Loucy (cell line): ENCODE data around the gene TENM4.

ENCODE experiments used
- H2AFZ ChIP-seq: fragments of 200-600 bp; sonication (generic); 2 replicates; pipeline ENCODE4 v1.6.0; 2016; ENCODE audit warnings: antibody characterized with exemption, mild to moderate bottlenecking, low read length, moderate library complexity
- H3F3A ChIP-seq: fragments of 200-600 bp; 2 replicates; pipeline ENCODE4 v1.6.0; 2016; ENCODE audit warnings: antibody characterized with exemption, low read depth, mild to moderate bottlenecking
- H3K27me3 ChIP-seq: fragments of 200-600 bp; sonication (generic); 2 replicates; pipeline ENCODE4 v1.6.1; 2014; ENCODE audit warnings: low read length, mild to moderate bottlenecking; ENCODE audit not compliant: insufficient read depth, poor library complexity, severe bottlenecking
- H3K36me3 ChIP-seq: fragments of 200-600 bp; sonication (generic); 2 replicates; pipeline ENCODE4 v1.6.1; 2016; ENCODE audit warnings: low read length; ENCODE audit not compliant: insufficient read depth
- H3K4me1 ChIP-seq: fragments of 200-600 bp; sonication (generic); 2 replicates; pipeline ENCODE4 v1.5.1; 2014; ENCODE audit warnings: low read length, mild to moderate bottlenecking; ENCODE audit not compliant: insufficient read depth, poor library complexity, severe bottlenecking
- H3K4me2 ChIP-seq: fragments of 200-600 bp; sonication (generic); 2 replicates; pipeline ENCODE4 v1.6.0; 2014; ENCODE audit warnings: antibody characterized with exemption, low read length, low read depth, mild to moderate bottlenecking; ENCODE audit not compliant: poor library complexity, severe bottlenecking
- H3K4me3 ChIP-seq: fragments of 200-600 bp; sonication (generic); 2 replicates; pipeline ENCODE4 v1.5.1; 2014; ENCODE audit warnings: low read length, mild to moderate bottlenecking, mixed read lengths; ENCODE audit not compliant: poor library complexity, severe bottlenecking
- H3K79me2 ChIP-seq: fragments of 200-600 bp; sonication (generic); 2 replicates; pipeline ENCODE4 v1.6.1; 2014; ENCODE audit warnings: low read length; ENCODE audit not compliant: insufficient read depth
- H3K9ac ChIP-seq: fragments of 200-600 bp; sonication (generic); 2 replicates; pipeline ENCODE4 v1.6.0; 2014; ENCODE audit warnings: mild to moderate bottlenecking, low read depth, low read length, moderate library complexity; ENCODE audit not compliant: poor library complexity, severe bottlenecking
- H3K9me2 ChIP-seq: fragments of 200-600 bp; sonication (generic); replicated peaks from 2 replicates; pipeline ENCODE4 v1.6.1; 2016; ENCODE audit warnings: low read depth, low read length, mixed read lengths
- H3K9me3 ChIP-seq: fragments of 200-600 bp; sonication (generic); 2 replicates; pipeline ENCODE4 v1.6.1; 2014; ENCODE audit warnings: mild to moderate bottlenecking, antibody characterized with exemption, low read length, low read depth; ENCODE audit not compliant: insufficient read depth
- H4K20me1 ChIP-seq: fragments of 200-600 bp; sonication (generic); 2 replicates; pipeline ENCODE4 v1.6.0; 2014; ENCODE audit warnings: antibody characterized with exemption, low read length, mild to moderate bottlenecking; ENCODE audit not compliant: insufficient read depth, poor library complexity, severe bottlenecking
- EZH2phosphoT487 ChIP-seq: fragments of 200-600 bp; IDR thresholded peaks from 2 replicates; pipeline ENCODE4 v1.6.1; 2018; ENCODE audit warnings: antibody characterized with exemption, mild to moderate bottlenecking, moderate library complexity, borderline replicate concordance
- TF ChIP-seq, protein P1 (sequence below): fragments of 200-600 bp; sonication (generic); conservative IDR thresholded peaks from 2 replicates; pipeline ENCODE4 v1.5.1; 2014; ENCODE audit warnings: mild to moderate bottlenecking, antibody characterized with exemption, low read length

Gene TENM4

DNA sequence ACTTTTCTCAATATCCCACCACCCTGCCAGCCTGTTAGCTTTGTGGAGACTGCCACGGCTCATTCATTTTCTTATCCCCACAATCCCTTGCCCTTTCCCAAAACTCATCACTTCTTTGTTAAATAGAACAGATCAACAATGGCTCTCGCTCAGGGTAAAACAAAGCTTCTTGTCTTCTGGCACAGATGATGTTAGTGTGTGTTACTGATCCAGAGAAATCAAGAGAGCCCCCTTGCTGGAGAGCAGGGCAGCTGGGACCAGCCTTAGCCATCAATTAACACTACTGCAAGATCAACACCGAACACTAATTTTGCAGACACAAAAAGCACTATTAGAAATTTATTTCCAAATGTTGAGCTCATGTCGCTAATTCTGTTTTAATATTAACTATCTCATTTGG lies 420.9 kb downstream of the TENM4 start:
- Histone ChIP-seq H3K9me3 (no peaks in the 10 kb centered on the region), H3K4me3 (no peak overlapping the region), H2AFZ (no peak overlapping the region), H3K36me3 (no peaks in the 10 kb centered on the region), H3K4me2 (no peak overlapping the region), H3K9ac (no peak overlapping the region), H3K9me2 (no peaks in the 10 kb centered on the region), H3F3A (no peaks in the 10 kb centered on the region), H3K27me3 (no peaks in the 10 kb centered on the region), H3K79me2 (no peaks in the 10 kb centered on the region), H3K4me1 (no peaks in the 10 kb centered on the region), H4K20me1 (no peaks in the 10 kb centered on the region)
- no peak for TF ChIP-seq EZH2phosphoT487
- TF ChIP-seq, protein P1, sequence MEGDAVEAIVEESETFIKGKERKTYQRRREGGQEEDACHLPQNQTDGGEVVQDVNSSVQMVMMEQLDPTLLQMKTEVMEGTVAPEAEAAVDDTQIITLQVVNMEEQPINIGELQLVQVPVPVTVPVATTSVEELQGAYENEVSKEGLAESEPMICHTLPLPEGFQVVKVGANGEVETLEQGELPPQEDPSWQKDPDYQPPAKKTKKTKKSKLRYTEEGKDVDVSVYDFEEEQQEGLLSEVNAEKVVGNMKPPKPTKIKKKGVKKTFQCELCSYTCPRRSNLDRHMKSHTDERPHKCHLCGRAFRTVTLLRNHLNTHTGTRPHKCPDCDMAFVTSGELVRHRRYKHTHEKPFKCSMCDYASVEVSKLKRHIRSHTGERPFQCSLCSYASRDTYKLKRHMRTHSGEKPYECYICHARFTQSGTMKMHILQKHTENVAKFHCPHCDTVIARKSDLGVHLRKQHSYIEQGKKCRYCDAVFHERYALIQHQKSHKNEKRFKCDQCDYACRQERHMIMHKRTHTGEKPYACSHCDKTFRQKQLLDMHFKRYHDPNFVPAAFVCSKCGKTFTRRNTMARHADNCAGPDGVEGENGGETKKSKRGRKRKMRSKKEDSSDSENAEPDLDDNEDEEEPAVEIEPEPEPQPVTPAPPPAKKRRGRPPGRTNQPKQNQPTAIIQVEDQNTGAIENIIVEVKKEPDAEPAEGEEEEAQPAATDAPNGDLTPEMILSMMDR, result no peak

DNA sequence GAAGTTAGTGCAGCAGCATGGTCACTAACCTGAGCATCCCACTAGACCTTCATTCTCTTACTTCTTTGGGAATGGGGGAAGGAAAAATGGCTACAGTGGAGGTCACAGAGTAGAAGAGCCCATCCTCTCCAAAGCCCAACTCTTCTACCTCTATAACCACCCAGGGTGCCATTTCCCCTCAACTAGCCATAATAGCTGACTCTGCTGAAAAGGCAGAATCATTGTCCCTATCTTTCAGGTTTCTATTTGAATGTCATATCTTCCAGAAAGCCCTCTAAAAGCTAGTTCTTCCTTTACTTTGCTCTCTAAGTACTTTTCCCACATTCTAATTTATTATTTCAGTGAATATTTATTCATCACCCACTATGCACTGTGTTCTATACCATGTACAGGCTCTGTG lies 421.6 kb downstream of the TENM4 start:
- Histone ChIP-seq H3K4me1 (no peaks in the 10 kb centered on the region), H3K27me3 (no peaks in the 10 kb centered on the region), H4K20me1 (no peaks in the 10 kb centered on the region), H3K4me2 (no peak overlapping the region), H3K9me2 (no peaks in the 10 kb centered on the region), H3K36me3 (no peaks in the 10 kb centered on the region), H3F3A (no peaks in the 10 kb centered on the region), H3K9ac (no peak overlapping the region), H3K9me3 (no peaks in the 10 kb centered on the region), H3K79me2 (no peaks in the 10 kb centered on the region), H2AFZ (no peak overlapping the region), H3K4me3 (no peak overlapping the region)
- no peak for TF ChIP-seq EZH2phosphoT487
- TF ChIP-seq, protein P1, result no peak

DNA sequence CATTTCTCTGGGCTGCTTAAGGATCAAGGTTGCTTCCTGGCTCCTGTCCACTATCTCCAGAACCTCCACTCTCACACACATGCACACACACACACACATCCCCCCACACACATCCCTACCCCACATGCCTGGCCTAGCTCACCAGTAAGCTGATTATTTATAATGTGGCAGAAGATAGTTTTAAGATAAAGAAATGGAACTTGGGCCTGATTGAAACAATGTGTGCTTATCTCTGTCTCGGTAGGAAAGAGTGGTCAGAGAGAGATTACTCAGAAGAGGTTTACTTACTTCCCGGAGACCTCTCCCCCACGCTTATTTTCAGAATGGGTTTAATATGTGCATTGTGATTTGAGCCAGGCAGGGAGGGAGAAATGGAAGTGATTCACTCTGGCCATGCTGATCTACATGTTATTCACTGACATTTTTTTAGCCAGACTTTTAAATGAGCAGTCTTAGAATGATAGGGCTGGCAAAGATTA lies 422.4 kb downstream of the TENM4 start:
- TF ChIP-seq, protein P1, result no peak
- no peak for TF ChIP-seq EZH2phosphoT487
- no peaks in the 10 kb centered on the region for H3K9me2 ChIP-seq
- no peak overlapping the region for H2AFZ ChIP-seq
- H3K4me3 ChIP-seq, result no peak overlapping the region
- no peak overlapping the region for H3K9ac ChIP-seq
- H3K79me2 ChIP-seq, result no peaks in the 10 kb centered on the region
- no peaks in the 10 kb centered on the region for H3K36me3 ChIP-seq
- H3K9me3 ChIP-seq, result no peaks in the 10 kb centered on the region
- H4K20me1 ChIP-seq, result no peaks in the 10 kb centered on the region
- H3K4me2 ChIP-seq, result no peak overlapping the region
- no peaks in the 10 kb centered on the region for H3K4me1 ChIP-seq
- no peaks in the 10 kb centered on the region for H3K27me3 ChIP-seq
- no peaks in the 10 kb centered on the region for H3F3A ChIP-seq
